Left ventricle myocardium inferior (tissue), 1 donor: ENCODE data around the gene SCO1. TPM values are rescaled to one million over a fixed set of nuclear protein-coding genes. Genes with fewer than 3 reads are reported as not detected.
A peak's percentile ranks its signal among the peaks of the same experiment; 100 is the strongest.
"Not testable (repeated sequence)": the region's sequence is repeated elsewhere in the genome, so short reads cannot be mapped to it uniquely, and the experiment has no call there.

Source experiments
- DNase-seq: peaks from one replicate; pipeline ENCODE4 v3.0.0-alpha.2; 2020
- H3K27ac ChIP-seq: fragments of 200-600 bp; replicated peaks from 2 replicates; pipeline ENCODE4 v1.8.0; 2021
- H3K27me3 ChIP-seq: fragments of 200-600 bp; 2 replicates; pipeline ENCODE4 v1.8.0; 2021; ENCODE audit warnings: low read depth
- H3K36me3 ChIP-seq: fragments of 200-600 bp; 2 replicates; pipeline ENCODE4 v1.8.0; 2021
- H3K4me1 ChIP-seq: fragments of 200-600 bp; 2 replicates; pipeline ENCODE4 v1.8.0; 2021
- H3K4me3 ChIP-seq: fragments of 200-600 bp; 2 replicates; pipeline ENCODE4 v1.8.0; 2021; ENCODE audit warnings: mild to moderate bottlenecking, moderate library complexity
- H3K9me3 ChIP-seq: fragments of 200-600 bp; replicated peaks from 2 replicates; pipeline ENCODE4 v1.8.0; 2021
- intact Hi-C: fragments of 100-400 bp; cut with micrococcal nuclease; formaldehyde crosslinking; loops from one replicate; pipeline ENCODE4 v1.11.0; 2022
- total RNA-seq: library from RNA; stranded (reverse); fragmentation: NEBNext Ultra II Directional; extraction: Animal tissue kit (Norgen Biotek cat#: 25700); gene quantifications from one replicate; pipeline ENCODE4 v1.2.1, GENCODE V29; 2021
- TF ChIP-seq, protein P1 (sequence below): fragments of 200-600 bp; IDR thresholded peaks from 2 replicates; pipeline ENCODE4 v1.8.0; 2021; ENCODE audit warnings: antibody characterized with exemption, mild to moderate bottlenecking, borderline replicate concordance
- donor health status: DM: no; HTN: yes; CAD: no; lungs with severe emphysema.

The SCO1 gene
- total RNA-seq, 1 donor from 2014 or later, result 36.8 TPM

DNA sequence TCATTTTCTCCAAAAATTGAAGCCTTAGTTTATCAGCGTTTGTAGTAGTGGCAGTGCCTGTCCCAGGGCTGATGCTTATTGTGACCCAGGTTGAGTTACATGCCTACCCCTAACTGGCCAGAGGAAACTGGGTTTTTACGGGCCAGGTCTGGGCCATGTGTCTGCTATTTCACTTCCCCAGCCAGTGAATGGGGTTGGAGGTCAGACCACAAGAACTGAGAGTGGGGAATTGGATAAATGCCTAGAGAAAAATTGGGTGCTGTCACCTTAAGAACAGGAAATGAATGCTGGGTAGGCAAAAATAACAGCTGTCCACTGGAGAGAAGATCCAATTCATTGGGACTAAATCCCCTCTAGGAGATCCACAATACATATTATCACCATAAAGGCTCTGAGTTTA is 5.2 kb upstream of the SCO1 start:
- TF ChIP-seq, protein P1, sequence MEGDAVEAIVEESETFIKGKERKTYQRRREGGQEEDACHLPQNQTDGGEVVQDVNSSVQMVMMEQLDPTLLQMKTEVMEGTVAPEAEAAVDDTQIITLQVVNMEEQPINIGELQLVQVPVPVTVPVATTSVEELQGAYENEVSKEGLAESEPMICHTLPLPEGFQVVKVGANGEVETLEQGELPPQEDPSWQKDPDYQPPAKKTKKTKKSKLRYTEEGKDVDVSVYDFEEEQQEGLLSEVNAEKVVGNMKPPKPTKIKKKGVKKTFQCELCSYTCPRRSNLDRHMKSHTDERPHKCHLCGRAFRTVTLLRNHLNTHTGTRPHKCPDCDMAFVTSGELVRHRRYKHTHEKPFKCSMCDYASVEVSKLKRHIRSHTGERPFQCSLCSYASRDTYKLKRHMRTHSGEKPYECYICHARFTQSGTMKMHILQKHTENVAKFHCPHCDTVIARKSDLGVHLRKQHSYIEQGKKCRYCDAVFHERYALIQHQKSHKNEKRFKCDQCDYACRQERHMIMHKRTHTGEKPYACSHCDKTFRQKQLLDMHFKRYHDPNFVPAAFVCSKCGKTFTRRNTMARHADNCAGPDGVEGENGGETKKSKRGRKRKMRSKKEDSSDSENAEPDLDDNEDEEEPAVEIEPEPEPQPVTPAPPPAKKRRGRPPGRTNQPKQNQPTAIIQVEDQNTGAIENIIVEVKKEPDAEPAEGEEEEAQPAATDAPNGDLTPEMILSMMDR, result no peak
- no peak overlapping the region for H3K4me3 ChIP-seq
- intact Hi-C loops, result no loop called here

DNA sequence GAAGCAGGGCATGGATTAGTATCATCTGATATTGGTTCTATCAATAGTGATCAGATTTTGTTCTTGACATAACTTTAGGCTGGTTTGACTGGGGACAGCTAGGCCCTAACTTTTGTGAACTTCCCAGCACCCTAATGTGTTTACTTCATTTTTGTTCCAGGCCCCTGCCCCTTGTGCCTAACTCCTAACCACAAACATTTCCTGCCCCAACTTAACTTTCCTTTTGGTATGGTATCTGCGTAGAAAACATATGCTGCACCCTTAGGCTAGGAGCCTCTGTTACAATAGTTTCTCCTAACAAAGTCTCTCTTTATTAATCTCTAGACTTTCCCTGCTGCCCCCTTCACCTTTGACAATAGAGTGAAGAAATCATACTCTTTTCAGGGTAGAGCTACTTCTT is 2.5 kb upstream of the SCO1 start:
- no peak for DNase-seq
- Histone ChIP-seq H3K36me3 (peaks cover 8% of the 10 kb centered on the region), H3K4me1 (peaks cover 48% of the 10 kb centered on the region), H3K4me3 (no peak overlapping the region), H3K27ac (no peak overlapping the region), H3K9me3 (no peaks in the 10 kb centered on the region), H3K27me3 (no peaks in the 10 kb centered on the region)
- intact Hi-C loops, result no loop called here
- TF ChIP-seq, protein P1, result no peak

More for the DNA sequence above, 5.2 kb upstream of the SCO1 start:
- H3K4me1 ChIP-seq, result peaks cover 32% of the 10 kb centered on the region
- no peaks in the 10 kb centered on the region for H3K27me3 ChIP-seq
- H3K27ac ChIP-seq, result no peak overlapping the region
- peaks cover 29% of the 10 kb centered on the region for H3K36me3 ChIP-seq
- DNase-seq, result no peak
- H3K9me3 ChIP-seq, result no peaks in the 10 kb centered on the region

DNA sequence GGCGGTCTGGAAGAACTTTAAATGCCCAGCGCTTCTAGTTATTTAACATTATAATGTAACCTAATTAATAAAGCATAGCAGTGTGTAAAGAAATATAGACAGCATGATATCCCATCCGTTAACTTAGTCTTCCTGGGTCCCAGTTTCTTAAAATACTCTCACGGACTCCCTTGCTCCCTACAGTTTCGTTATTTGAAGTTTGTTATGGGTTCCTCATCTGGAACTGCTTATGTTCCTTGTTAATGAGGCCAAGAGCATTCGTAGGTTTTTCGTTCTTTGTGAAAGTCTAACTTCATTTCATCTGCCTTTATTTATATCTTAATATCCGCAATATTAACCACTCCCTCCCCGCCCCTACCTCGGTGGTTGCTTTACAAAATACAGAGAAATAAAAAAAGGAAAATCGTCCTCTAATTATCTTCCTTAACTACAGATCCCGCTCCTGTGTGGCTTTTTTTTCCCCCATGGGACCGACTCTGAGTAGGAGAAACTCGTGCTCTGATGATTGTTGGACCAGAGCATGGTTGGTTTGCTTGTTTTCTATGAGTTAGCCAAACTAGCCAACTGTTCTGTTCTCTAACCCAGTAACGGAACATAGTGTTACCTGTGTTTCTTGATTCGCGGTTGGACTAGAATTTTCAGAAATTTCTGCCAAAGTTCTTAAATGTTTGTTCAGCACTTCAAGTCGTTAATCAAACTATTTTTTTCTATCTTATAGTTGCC is 924 bp upstream of the SCO1 start:
- H3K4me1 ChIP-seq, result peaks cover 48% of the 10 kb centered on the region
- no peak for DNase-seq
- intact Hi-C loops, result no loop called here
- peak overlapping the region; percentile 98 for H3K27ac ChIP-seq
- peaks cover 19% of the 10 kb centered on the region for H3K36me3 ChIP-seq
- TF ChIP-seq, protein P1, result no peak
- no peaks in the 10 kb centered on the region for H3K9me3 ChIP-seq
- H3K27me3 ChIP-seq, result no peaks in the 10 kb centered on the region
- H3K4me3 ChIP-seq, result peak overlapping the region; percentile 98

- DNase-seq, H3K27ac ChIP-seq, H3K9me3 ChIP-seq, intact Hi-C loops, H3K27me3 ChIP-seq: not testable (repeated sequence)
- H3K4me1 ChIP-seq, result peaks cover 39% of the 10 kb centered on the region
- peaks cover 42% of the 10 kb centered on the region for H3K36me3 ChIP-seq
- H3K4me3 ChIP-seq, result peak overlapping the region; percentile 98
These were observed 1.4 kb downstream of the SCO1 start for GRCh38 chr17:10695875-10696407.

DNA sequence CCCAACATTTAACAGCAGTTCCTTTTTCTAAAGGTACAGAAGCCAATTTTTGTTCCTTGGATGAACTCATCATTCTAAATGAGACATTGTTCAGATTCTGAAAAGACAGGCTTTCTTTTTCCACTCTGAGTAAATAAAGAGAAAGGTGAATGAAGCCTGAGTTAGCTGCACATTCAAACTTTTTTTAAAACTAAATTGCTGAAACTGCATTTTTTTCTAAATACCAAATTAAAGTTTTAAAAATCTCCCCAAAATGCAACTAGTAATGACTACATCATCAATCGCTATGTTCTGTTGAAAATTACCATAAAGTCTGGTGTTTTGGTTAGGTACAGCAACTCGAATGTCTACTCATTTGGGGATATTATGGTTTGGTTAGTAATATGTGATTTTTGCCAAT is 9.8 kb downstream of the SCO1 start:
- Histone ChIP-seq H3K27me3 (no peaks in the 10 kb centered on the region), H3K4me1 (peaks cover 4% of the 10 kb centered on the region), H3K27ac (no peak overlapping the region), H3K36me3 (peaks cover 80% of the 10 kb centered on the region), H3K9me3 (no peaks in the 10 kb centered on the region), H3K4me3 (no peak overlapping the region)
- TF ChIP-seq, protein P1, result no peak
- DNase-seq, result no peak
- intact Hi-C loops, result no loop called here

GRCh38 chr17:10683853-10684252 is 13.5 kb downstream of the SCO1 start:
- intact Hi-C loops, result no loop called here
- Histone ChIP-seq H3K9me3 (no peaks in the 10 kb centered on the region), H3K27me3 (no peaks in the 10 kb centered on the region), H3K4me1 (peaks cover 4% of the 10 kb centered on the region), H3K4me3 (no peak overlapping the region), H3K36me3 (peaks cover 86% of the 10 kb centered on the region), H3K27ac (no peak overlapping the region)
- no peak for DNase-seq
- TF ChIP-seq, protein P1, result no peak
